ENCODE data around the gene CRYBB3. TPM values are rescaled to one million over a fixed set of nuclear protein-coding genes. Genes with fewer than 3 reads are reported as not detected.

CRYBB3 gene
- total and polyA plus RNA-seq, 8 donors: 0.26 to 1.6 (median 0.35) TPM; not detected in 2

- 87 to 88% methylated on average over 17 of the region's 17 CpGs for WGBS, 2 donors
- intact Hi-C loops (cut with DNase I): no loop called here
Measured at GRCh38 chr22:25169278-25170031, 30.2 kb upstream of the CRYBB3 start.

DNA sequence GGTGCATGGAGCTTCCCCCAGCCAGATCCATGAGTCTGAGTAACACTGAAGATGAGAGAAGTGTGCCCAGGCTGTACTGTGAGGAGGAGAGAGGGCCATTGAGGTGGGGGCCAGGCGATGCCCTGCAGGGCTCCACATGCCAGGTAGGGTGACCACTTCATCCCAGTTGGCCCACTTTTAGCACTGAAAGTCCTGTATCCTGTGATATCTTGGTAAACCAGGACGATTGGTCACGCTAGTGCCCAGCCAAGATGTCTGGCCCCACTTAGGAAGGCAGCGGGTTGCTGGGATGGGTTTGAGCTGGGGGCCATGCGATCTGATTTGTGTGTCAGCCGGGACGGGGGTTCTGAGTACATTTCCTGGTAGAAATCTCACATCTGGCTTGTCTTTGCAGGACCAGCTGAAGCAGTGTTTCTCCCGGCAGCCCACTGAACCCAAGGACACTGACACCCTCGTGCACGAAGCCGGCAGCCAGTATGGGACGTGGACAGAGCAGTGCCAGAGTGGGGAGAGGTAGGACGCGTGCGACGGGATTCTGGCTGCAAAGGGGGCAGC is 29.2 kb upstream of the CRYBB3 start:
- Histone ChIP-seq H3K4me1 (no peaks in the 10 kb centered on the region), H3K36me3 (peaks cover 0 to 31% (median 10%) of the 10 kb centered on the region in 3 donors), H3K4me3 (no peak overlapping the region), H3K27me3 (no peaks in the 10 kb centered on the region), H3K9me3 (no peaks in the 10 kb centered on the region), H3K27ac (no peak overlapping the region)
- no peak for TF ChIP-seq CTCF (IDR thresholded peaks at IDR 0.05)
- WGBS, 2 donors: 91 to 93% methylated on average over 16 of the region's 16 CpGs
- ATAC-seq: no peak
- no peak for DNase-seq
- no peak for FAIRE-seq
- intact Hi-C loops (cut with DNase I): no loop called here

More at GRCh38 chr22:25169278-25170031, 30.2 kb upstream of the CRYBB3 start:
- ATAC-seq (no peak), DNase-seq (no peak), FAIRE-seq (no peak)
- H3K9me3 ChIP-seq: no peaks in the 10 kb centered on the region
- H3K27me3 ChIP-seq: no peaks in the 10 kb centered on the region
- H3K27ac ChIP-seq: no peak overlapping the region
- H3K4me1 ChIP-seq: no peaks in the 10 kb centered on the region
- no peak for TF ChIP-seq CTCF (IDR thresholded peaks at IDR 0.05)
- no peak overlapping the region for H3K4me3 ChIP-seq
- peaks cover 0 to 21% (median 3%) of the 10 kb centered on the region in 3 donors for H3K36me3 ChIP-seq

DNA sequence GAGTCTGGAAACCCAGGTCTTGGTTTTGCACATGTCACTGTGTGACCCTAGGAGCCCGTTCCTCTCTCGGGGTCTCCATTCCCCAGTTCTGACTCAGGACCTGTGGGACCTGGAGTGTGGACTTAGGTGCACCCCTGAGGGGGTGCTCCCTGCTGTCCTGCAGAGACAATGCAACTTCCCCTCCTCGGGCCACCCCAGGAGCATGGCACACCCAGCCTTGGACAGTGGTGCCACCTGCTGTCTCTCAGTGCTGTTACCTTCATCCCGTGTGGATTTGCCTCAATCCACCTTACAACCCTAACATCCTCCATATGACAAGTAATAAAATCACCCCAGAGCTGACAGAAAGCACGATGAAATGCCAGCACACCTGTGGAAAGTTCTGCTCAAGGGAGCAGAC is 27.5 kb upstream of the CRYBB3 start:
- Histone ChIP-seq H3K27ac (no peak overlapping the region), H3K4me3 (no peak overlapping the region), H3K27me3 (no peaks in the 10 kb centered on the region), H3K4me1 (no peaks in the 10 kb centered on the region), H3K36me3 (peaks cover 0 to 43% (median 10%) of the 10 kb centered on the region in 3 donors), H3K9me3 (no peaks in the 10 kb centered on the region)
- peak in 2 of 4 donors; percentile 10 to 14 for TF ChIP-seq CTCF (IDR thresholded peaks at IDR 0.05)
- 64 to 72% methylated on average over 5 of the region's 5 CpGs for WGBS, 2 donors
- DNase-seq: no peak
- peak in 3 of 4 donors; percentile 50 to 81 (median 78) for ATAC-seq
- intact Hi-C loops (cut with DNase I): no loop called here
- no peak for FAIRE-seq

DNA sequence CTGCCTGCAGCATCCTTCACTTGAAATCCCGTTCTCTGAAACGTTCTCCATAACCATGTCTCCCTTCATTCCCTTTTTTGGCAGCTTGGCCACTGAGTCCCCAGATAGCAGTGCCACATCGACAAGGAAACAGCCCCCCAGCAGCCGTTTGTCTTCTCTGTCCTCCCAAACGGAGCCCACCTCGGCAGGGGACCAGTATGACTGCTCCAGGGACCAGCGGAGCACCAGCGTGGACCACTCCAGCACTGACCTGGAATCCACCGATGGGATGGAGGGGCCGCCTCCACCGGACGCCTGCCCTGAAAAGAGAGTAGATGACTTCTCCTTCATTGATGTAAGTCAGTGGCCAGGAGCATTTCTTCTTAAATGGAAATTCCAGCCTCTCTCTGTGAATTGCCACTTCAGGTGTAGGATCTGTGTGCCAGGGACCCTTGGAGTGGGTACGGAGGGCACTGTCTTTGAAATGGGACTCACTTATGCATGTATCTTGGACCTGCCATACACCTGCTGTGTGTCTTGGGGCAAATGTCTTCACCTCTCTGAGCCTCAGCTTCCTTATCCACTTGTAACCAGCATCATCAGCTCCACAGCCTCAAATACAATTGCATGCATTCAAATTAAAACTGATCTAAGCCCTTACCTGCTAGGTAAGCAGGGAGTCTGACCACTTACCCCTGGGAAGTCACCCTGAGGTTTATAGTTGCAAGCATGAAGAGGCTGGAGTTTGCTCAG is 25.3 kb upstream of the CRYBB3 start:
- H3K9me3 ChIP-seq: no peaks in the 10 kb centered on the region
- H3K27ac ChIP-seq: no peak overlapping the region
- no peaks in the 10 kb centered on the region for H3K4me1 ChIP-seq
- peaks cover 0 to 56% (median 13%) of the 10 kb centered on the region in 3 donors for H3K36me3 ChIP-seq
- intact Hi-C loops (cut with DNase I): no loop called here
- no peak overlapping the region for H3K4me3 ChIP-seq
- DNase-seq (no peak), FAIRE-seq (no peak), ATAC-seq (no peak)
- 90 to 92% methylated on average over 13 of the region's 13 CpGs for WGBS, 2 donors
- TF ChIP-seq CTCF (IDR thresholded peaks at IDR 0.05): no peak
- no peaks in the 10 kb centered on the region for H3K27me3 ChIP-seq
